Activated T-cell treated with anti-CD3 and anti-CD28 coated beads, Interleukin-2, amount 50 U/mL, for 72 hours (primary cell): ENCODE measurements around the gene DNAL1. TPM values are rescaled to one million over a fixed set of nuclear protein-coding genes. Genes with fewer than 3 reads are reported as not detected.

ENCODE experiments used
- ATAC-seq, 2 donors: fragments of 150-1000 bp; cut with Tn5 transposase; replicated peaks in 1 of 2; 2 replicates each; pipeline ENCODE4 v1.10.0; 2021; ENCODE audit warnings: moderate library complexity in 2 of 2, mild to moderate bottlenecking in 1 of 2
- DNase-seq, 2 donors: peaks; one replicate each; pipeline ENCODE4 v3.0.0; 2021 to 2022; ENCODE audit warnings: mixed read lengths in 1 of 2
- H3K27ac Mint-ChIP-seq: one replicate; pipeline ENCODE4 v1.8.0; 2022; ENCODE audit warnings: mild to moderate bottlenecking, moderate library complexity, mixed read lengths
- H3K27me3 Mint-ChIP-seq: one replicate; pipeline ENCODE4 v1.8.0; 2022; ENCODE audit warnings: low read depth, mixed read lengths
- H3K36me3 Mint-ChIP-seq, 2 donors: one replicate each; pipeline ENCODE4 v1.8.0; 2022; ENCODE audit warnings: mixed read lengths in 2 of 2, mild to moderate bottlenecking in 1 of 2; ENCODE audit not compliant: insufficient read depth in 2 of 2
- H3K4me1 Mint-ChIP-seq: one replicate; pipeline ENCODE4 v1.8.0; 2022; ENCODE audit warnings: low read depth, mixed read lengths
- H3K4me3 Mint-ChIP-seq, 2 donors: one replicate each; pipeline ENCODE4 v1.8.0; 2022; ENCODE audit warnings: mild to moderate bottlenecking in 2 of 2, mixed read lengths in 2 of 2, moderate library complexity in 2 of 2
- H3K9me3 Mint-ChIP-seq, 2 donors: one replicate each; pipeline ENCODE4 v1.8.0; 2022; ENCODE audit warnings: mixed read lengths in 2 of 2
- total RNA-seq, 2 donors: library from RNA; stranded (reverse); gene quantifications; one replicate each; pipeline ENCODE4 v1.2.3, GENCODE V29; 2022

The DNAL1 gene
- total RNA-seq, 2 donors from 2014 or later: 6.8 to 8.3 TPM

GRCh38 chr14:73725116-73726024 is 80.6 kb downstream of the DNAL1 start:
- Mint-ChIP-seq H3K4me3 (peak overlapping the region in 1 of 2 donors; percentile 34), H3K27me3 (no peaks in the 10 kb centered on the region), H3K9me3 (no peaks in the 10 kb centered on the region), H3K27ac (peak overlapping the region; percentile 79), H3K36me3 (peaks cover 13 to 43% of the 10 kb centered on the region in 2 donors), H3K4me1 (peaks cover 24% of the 10 kb centered on the region)
- peak in 1 of 2 donors; percentile 29 for ATAC-seq
- DNase-seq: no peak

DNA sequence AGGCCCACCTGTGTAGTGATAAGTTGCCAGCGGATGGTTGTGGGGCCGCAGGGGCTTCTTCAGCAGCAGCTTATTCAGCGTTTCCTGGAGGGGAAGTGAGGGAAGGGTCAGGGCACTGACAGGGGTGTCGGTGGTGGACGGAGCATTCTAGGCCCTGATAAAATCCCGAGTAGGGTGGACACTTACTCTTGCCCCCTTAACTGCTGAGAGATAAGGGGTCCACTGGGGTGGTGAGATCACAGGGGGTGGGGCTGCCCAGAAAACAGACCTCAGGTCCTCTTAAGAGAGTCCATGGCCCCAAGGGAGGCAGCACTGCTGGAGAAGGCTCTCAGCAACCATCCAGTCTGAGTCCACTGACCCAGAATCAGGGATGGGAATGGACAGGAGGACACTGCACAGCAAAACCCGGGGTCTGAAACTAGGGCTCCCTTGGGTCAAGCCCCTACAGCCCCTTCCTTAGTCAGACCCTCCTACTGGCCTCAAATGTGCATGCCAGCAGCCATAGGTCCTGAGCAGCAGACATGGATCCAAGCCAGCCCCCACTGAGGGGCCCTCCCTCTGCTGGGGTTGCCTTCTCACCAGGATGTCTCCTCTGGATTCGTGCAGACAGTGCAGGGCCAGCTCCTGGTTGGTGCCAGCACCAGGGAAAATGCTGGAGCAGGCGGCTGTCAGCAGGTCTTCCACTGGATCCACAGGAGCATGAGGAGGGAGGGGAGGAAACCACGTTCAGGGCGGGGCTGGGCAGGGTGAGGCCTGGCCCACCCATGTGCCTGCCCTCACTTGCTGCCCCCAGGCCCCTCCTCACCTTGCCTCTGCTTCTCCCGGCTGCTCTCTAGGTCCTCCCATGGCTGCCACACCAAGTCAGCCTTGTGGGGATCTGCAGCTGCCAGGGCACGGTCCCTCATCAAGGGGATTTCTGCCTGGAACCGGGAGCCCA is 81.5 kb downstream of the DNAL1 start:
- no peak for DNase-seq
- Mint-ChIP-seq H3K27me3 (no peaks in the 10 kb centered on the region), H3K9me3 (no peaks in the 10 kb centered on the region), H3K4me1 (peaks cover 24% of the 10 kb centered on the region), H3K4me3 (no peak overlapping the region), H3K27ac (peak overlapping the region; percentile 79), H3K36me3 (peaks cover 13 to 43% of the 10 kb centered on the region in 2 donors)
- ATAC-seq: no peak

- DNase-seq: no peak
- no peaks in the 10 kb centered on the region for H3K9me3 Mint-ChIP-seq
- no peak overlapping the region for H3K4me3 Mint-ChIP-seq
- peaks cover 13 to 41% of the 10 kb centered on the region in 2 donors for H3K36me3 Mint-ChIP-seq
- no peak overlapping the region for H3K27ac Mint-ChIP-seq
- no peak for ATAC-seq
- no peaks in the 10 kb centered on the region for H3K27me3 Mint-ChIP-seq
- peaks cover 27% of the 10 kb centered on the region for H3K4me1 Mint-ChIP-seq
These were observed 82.4 kb downstream of the DNAL1 start for GRCh38 chr14:73727166-73727565.

DNA sequence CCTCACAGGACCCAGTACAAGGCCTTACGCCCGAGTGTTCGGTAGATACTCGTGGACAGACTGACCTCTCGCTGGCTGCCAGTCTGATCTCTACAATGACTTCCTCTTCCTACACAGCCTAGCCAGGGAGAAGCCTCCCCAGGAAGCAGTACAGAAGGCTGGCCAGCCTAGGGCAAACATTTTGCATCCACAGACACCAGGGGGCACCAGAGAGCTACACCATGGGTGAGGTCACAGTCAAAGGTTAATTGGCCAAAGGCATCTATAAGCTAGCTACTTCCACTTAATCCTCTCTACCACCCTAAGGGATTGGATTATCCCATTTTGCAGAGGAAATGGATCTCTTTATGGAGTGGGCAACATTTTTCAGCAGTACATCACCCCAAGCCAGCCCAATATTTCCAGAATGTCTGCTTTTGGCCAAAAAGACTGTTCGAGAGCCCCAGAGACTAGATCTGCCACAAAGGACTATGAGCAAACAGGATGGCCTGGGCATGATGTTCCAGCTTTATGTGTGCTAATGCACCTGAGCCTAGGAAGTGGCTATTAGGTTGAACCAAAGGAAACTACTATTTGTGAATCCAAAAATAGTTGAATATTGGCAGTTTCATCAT is 84.0 kb downstream of the DNAL1 start:
- Mint-ChIP-seq H3K36me3 (peaks cover 9 to 31% of the 10 kb centered on the region in 2 donors), H3K4me3 (no peak overlapping the region), H3K27me3 (no peaks in the 10 kb centered on the region)

GRCh38 chr14:73729556-73730265 is 84.9 kb downstream of the DNAL1 start:
- no peaks in the 10 kb centered on the region for H3K9me3 Mint-ChIP-seq
- peak overlapping the region; percentile 95 for H3K27ac Mint-ChIP-seq
- peaks cover 28% of the 10 kb centered on the region for H3K4me1 Mint-ChIP-seq
- H3K27me3 Mint-ChIP-seq: no peaks in the 10 kb centered on the region
- DNase-seq: no peak
- H3K36me3 Mint-ChIP-seq: peaks cover 9 to 31% of the 10 kb centered on the region in 2 donors
- no peak for ATAC-seq
- H3K4me3 Mint-ChIP-seq: no peak overlapping the region

More for the DNA sequence above, 84.0 kb downstream of the DNAL1 start:
- peak; percentile 87 to 92 for ATAC-seq
- DNase-seq: peak; percentile 87 to 91
- peaks cover 28% of the 10 kb centered on the region for H3K4me1 Mint-ChIP-seq
- H3K9me3 Mint-ChIP-seq: no peaks in the 10 kb centered on the region
- H3K27ac Mint-ChIP-seq: peak overlapping the region; percentile 83

- Mint-ChIP-seq H3K4me1 (peaks cover 28% of the 10 kb centered on the region), H3K4me3 (no peak overlapping the region), H3K36me3 (peaks cover 9 to 29% of the 10 kb centered on the region in 2 donors), H3K9me3 (no peaks in the 10 kb centered on the region), H3K27ac (peak overlapping the region; percentile 95), H3K27me3 (no peaks in the 10 kb centered on the region)
- DNase-seq (no peak), ATAC-seq (no peak)
These were observed 86.3 kb downstream of the DNAL1 start for GRCh38 chr14:73731111-73731510.

DNA sequence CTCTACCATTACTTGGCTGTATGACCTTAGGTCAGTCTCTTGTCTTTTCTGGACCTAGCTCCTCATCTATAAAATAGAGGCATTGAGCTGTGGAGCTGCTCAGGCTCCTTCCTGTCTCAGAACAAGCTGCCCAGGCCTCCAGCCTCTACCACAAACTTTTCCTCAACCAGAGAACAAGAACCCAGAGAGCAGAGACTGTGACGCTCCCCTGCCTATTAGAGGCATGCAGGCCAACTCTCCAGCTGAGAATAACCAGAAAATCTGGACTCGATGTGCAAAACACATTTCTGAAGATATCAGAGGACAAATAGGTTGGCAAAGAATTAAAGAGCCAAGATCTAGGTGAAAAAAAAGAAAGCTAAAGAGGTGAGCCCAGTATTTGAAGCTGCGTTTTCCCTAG is 87.2 kb downstream of the DNAL1 start:
- DNase-seq: no peak
- no peaks in the 10 kb centered on the region for H3K27me3 Mint-ChIP-seq
- peaks cover 12 to 32% of the 10 kb centered on the region in 2 donors for H3K36me3 Mint-ChIP-seq
- no peaks in the 10 kb centered on the region for H3K9me3 Mint-ChIP-seq
- ATAC-seq: no peak
- peaks cover 24% of the 10 kb centered on the region for H3K4me1 Mint-ChIP-seq
- H3K27ac Mint-ChIP-seq: peak overlapping the region; percentile 61
- H3K4me3 Mint-ChIP-seq: no peak overlapping the region

GRCh38 chr14:73736842-73737241 is 92.1 kb downstream of the DNAL1 start:
- Mint-ChIP-seq H3K27ac (peak overlapping the region; percentile 57), H3K36me3 (peaks cover 10 to 23% of the 10 kb centered on the region in 2 donors), H3K27me3 (no peaks in the 10 kb centered on the region), H3K4me1 (peaks cover 20% of the 10 kb centered on the region), H3K4me3 (no peak overlapping the region), H3K9me3 (no peaks in the 10 kb centered on the region)
- no peak for DNase-seq
- ATAC-seq: no peak

- DNase-seq (no peak), ATAC-seq (no peak)
- Mint-ChIP-seq H3K4me1 (peaks cover 34% of the 10 kb centered on the region), H3K36me3 (peaks cover 6 to 20% of the 10 kb centered on the region in 2 donors), H3K4me3 (no peak overlapping the region), H3K27me3 (no peaks in the 10 kb centered on the region), H3K27ac (no peak overlapping the region), H3K9me3 (no peaks in the 10 kb centered on the region)
These were observed 93.9 kb downstream of the DNAL1 start for GRCh38 chr14:73738518-73739173.

DNA sequence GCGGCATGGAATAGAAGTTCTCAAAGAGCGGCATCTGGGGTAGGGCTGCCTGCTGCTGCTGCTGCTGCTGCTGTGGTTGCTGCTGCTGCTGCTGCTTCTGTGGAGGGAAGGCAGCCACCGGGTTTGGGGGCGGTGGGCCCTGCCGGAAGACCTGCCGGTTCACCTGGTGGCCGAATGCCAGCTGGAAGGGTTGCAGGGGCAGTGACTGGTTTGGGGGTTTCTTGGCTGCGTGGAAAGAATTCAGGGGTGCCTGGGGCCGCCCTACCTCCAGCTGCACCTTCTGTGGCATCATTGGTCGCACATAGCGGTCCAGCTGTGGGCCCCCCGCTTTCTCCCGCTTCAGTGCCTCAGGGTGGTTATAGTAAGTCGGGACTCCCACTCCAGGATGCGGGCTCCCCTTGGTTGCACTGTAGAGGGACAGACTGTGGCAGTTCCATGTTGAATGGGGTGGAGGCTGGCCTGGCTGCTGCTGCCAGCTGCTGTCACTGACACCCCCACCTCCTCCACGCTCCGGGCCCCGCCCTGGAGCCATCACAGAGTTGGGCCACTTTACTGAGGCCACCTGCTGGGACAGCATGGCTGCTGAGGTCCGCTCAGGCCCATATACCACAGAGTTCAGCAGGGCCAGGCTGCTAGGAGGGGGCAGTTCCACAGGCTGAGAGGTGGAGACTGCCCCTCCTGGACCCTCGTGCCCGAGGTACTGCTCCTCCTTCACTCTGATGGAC is 94.5 kb downstream of the DNAL1 start:
- peaks cover 6 to 14% of the 10 kb centered on the region in 2 donors for H3K36me3 Mint-ChIP-seq

GRCh38 chr14:73739899-73740617 is 95.3 kb downstream of the DNAL1 start:
- ATAC-seq (no peak), DNase-seq (no peak)
- Mint-ChIP-seq H3K36me3 (peaks cover 6 to 12% of the 10 kb centered on the region in 2 donors), H3K4me3 (no peak overlapping the region), H3K9me3 (no peaks in the 10 kb centered on the region), H3K4me1 (peaks cover 48% of the 10 kb centered on the region), H3K27me3 (no peaks in the 10 kb centered on the region), H3K27ac (no peak overlapping the region)

More for the DNA sequence above, 94.5 kb downstream of the DNAL1 start:
- peaks cover 41% of the 10 kb centered on the region for H3K4me1 Mint-ChIP-seq
- H3K27me3 Mint-ChIP-seq: no peaks in the 10 kb centered on the region
- no peak for ATAC-seq
- H3K27ac Mint-ChIP-seq: no peak overlapping the region
- H3K9me3 Mint-ChIP-seq: no peaks in the 10 kb centered on the region
- H3K4me3 Mint-ChIP-seq: no peak overlapping the region
- no peak for DNase-seq
